NCI-H2227 (cell line): ENCODE measurements around the gene TEX19.
"Not testable (repeated sequence)": the region's sequence is repeated elsewhere in the genome, so short reads cannot be mapped to it uniquely, and the experiment has no call there.

Experiments used
- DNase-seq: peaks from one replicate; lab custom pipeline; 2025; ENCODE audit not compliant: unreplicated experiment; lab: John Stamatoyannopoulos, UW

The TEX19 gene

GRCh38 chr17:82407255-82407654 is 48.2 kb downstream of the TEX19 start:
- DNase-seq = no peak

- no peak for DNase-seq
Observed at GRCh38 chr17:82408288-82408937, 49.4 kb downstream of the TEX19 start.

- DNase-seq = no peak
Observed at GRCh38 chr17:82408938-82409318, 49.9 kb downstream of the TEX19 start.

GRCh38 chr17:82410014-82410716 is 51.1 kb downstream of the TEX19 start:
- no peak for DNase-seq

- no peak for DNase-seq
Observed at GRCh38 chr17:82411396-82412053, 52.5 kb downstream of the TEX19 start.

- DNase-seq = not testable (repeated sequence)
Observed at GRCh38 chr17:82412081-82412480, 53.0 kb downstream of the TEX19 start.

- DNase-seq = no peak
Observed at GRCh38 chr17:82412535-82413520, 53.8 kb downstream of the TEX19 start.
